CD14-positive monocyte (primary cell): ENCODE data around the gene NOP14. TPM values are rescaled to one million over a fixed set of nuclear protein-coding genes. Genes with fewer than 3 reads are reported as not detected.

Experiments used
- DNase-seq, 3 donors: peaks; one replicate each; pipeline ENCODE4 v3.0.0-alpha.2; 2011 to 2022
- H2AFZ ChIP-seq: 2 replicates; pipeline ENCODE4 v1.6.0; 2012; ENCODE audit warnings: mild to moderate bottlenecking, low read depth, low read length, inconsistent platforms; ENCODE audit not compliant: insufficient read depth, poor library complexity, severe bottlenecking
- H3K27ac ChIP-seq, 2 donors: 1 replicate in 1 of 2; 2 replicates in 1 of 2; pipeline ENCODE4 v1.5.1; 2012 to 2013; ENCODE audit warnings: low read length in 2 of 2, control low read depth in 1 of 2, inconsistent platforms in 1 of 2, low read depth in 1 of 2, mild to moderate bottlenecking in 1 of 2
- H3K27me3 ChIP-seq, 2 donors: one replicate each; pipeline versions ENCODE4 v1.6.0 to v1.6.1; 2011 to 2013; ENCODE audit warnings: low read length in 2 of 2; ENCODE audit not compliant: control insufficient read depth in 2 of 2, insufficient read depth in 2 of 2
- H3K36me3 ChIP-seq, 2 donors: replicated peaks in 1 of 2; 1 replicate in 1 of 2; 2 replicates in 1 of 2; pipeline versions ENCODE4 v1.5.1 to v1.6.1; 2012 to 2013; ENCODE audit warnings: low read length in 2 of 2, control low read depth in 1 of 2, inconsistent platforms in 1 of 2, mild to moderate bottlenecking in 1 of 2; ENCODE audit not compliant: insufficient read depth in 2 of 2, control insufficient read depth in 1 of 2
- H3K4me1 ChIP-seq, 2 donors: 1 replicate in 1 of 2; 2 replicates in 1 of 2; pipeline versions ENCODE4 v1.5.1 to v1.6.1; 2012 to 2013; ENCODE audit warnings: low read length in 2 of 2, control low read depth in 1 of 2, inconsistent platforms in 1 of 2, mild to moderate bottlenecking in 1 of 2, moderate library complexity in 1 of 2; ENCODE audit not compliant: insufficient read depth in 2 of 2, control insufficient read depth in 1 of 2
- H3K4me2 ChIP-seq: replicated peaks from 2 replicates; pipeline ENCODE3; 2012; ENCODE audit warnings: low read length, moderate library complexity, mild to moderate bottlenecking; ENCODE audit not compliant: poor library complexity, severe bottlenecking; ENCODE audit errors: extremely low read depth
- H3K4me3 ChIP-seq, 3 experiments: fragments of 200-600 bp in 1 of 3; sonication (generic) in 1 of 3; replicated peaks in 1 of 3; 1 replicate in 2 of 3; 2 replicates in 1 of 3; pipeline ENCODE4 v1.5.1; 2011 to 2013; ENCODE audit warnings: low read length in 3 of 3, mild to moderate bottlenecking in 3 of 3, control low read depth in 2 of 3, low read depth in 2 of 3, inconsistent platforms in 1 of 3, moderate library complexity in 1 of 3
- H3K79me2 ChIP-seq: 2 replicates; pipeline ENCODE4 v1.6.0; 2012; ENCODE audit warnings: mild to moderate bottlenecking, control low read depth, inconsistent platforms, low read length, moderate library complexity; ENCODE audit not compliant: insufficient read depth
- H3K9ac ChIP-seq: 2 replicates; pipeline ENCODE4 v1.6.0; 2017; ENCODE audit warnings: low read length, mild to moderate bottlenecking; ENCODE audit not compliant: insufficient read depth, poor library complexity, severe bottlenecking
- H3K9me3 ChIP-seq, 2 donors: replicated peaks in 1 of 2; 1 replicate in 1 of 2; 2 replicates in 1 of 2; pipeline versions ENCODE4 v1.5.1 to v1.6.1; 2012 to 2013; ENCODE audit warnings: low read length in 2 of 2, control low read depth in 1 of 2; ENCODE audit not compliant: control insufficient read depth in 1 of 2, insufficient read depth in 1 of 2
- H4K20me1 ChIP-seq: 2 replicates; pipeline ENCODE4 v1.6.0; 2012; ENCODE audit warnings: mild to moderate bottlenecking, low read length, control low read depth, moderate library complexity; ENCODE audit not compliant: insufficient read depth
- H3K27ac Mint-ChIP-seq, 7 donors: one replicate each; pipeline ENCODE4 v1.8.0; 2020; ENCODE audit warnings: mild to moderate bottlenecking in 7 of 7, mixed read lengths in 7 of 7, moderate library complexity in 6 of 7, inconsistent platforms in 2 of 7
- H3K27me3 Mint-ChIP-seq, 3 donors: one replicate each; pipeline ENCODE4 v1.8.0; 2021 to 2022; ENCODE audit warnings: low read depth in 3 of 3, mild to moderate bottlenecking in 3 of 3, mixed read lengths in 3 of 3, moderate library complexity in 3 of 3, inconsistent platforms in 1 of 3
- H3K36me3 Mint-ChIP-seq, 2 donors: one replicate each; pipeline ENCODE4 v1.8.0; 2020; ENCODE audit warnings: mixed read lengths in 2 of 2, inconsistent platforms in 1 of 2, mild to moderate bottlenecking in 1 of 2
- H3K4me1 Mint-ChIP-seq: one replicate; pipeline ENCODE4 v1.8.0; 2020; ENCODE audit warnings: mild to moderate bottlenecking, mixed read lengths
- H3K4me3 Mint-ChIP-seq, 2 donors: one replicate each; pipeline ENCODE4 v1.8.0; 2020; ENCODE audit warnings: mild to moderate bottlenecking in 2 of 2, mixed read lengths in 2 of 2, moderate library complexity in 1 of 2
- H3K9me3 Mint-ChIP-seq, 7 donors: one replicate each; pipeline ENCODE4 v1.8.0; 2020 to 2022; ENCODE audit warnings: mixed read lengths in 7 of 7, mild to moderate bottlenecking in 6 of 7, moderate library complexity in 6 of 7, inconsistent platforms in 2 of 7
- CTCF ChIP-seq: fragments of 200-600 bp; IDR thresholded peaks from one replicate; pipeline ENCODE4 v1.8.0; 2022; ENCODE audit warnings: antibody characterized with exemption, mild to moderate bottlenecking
- WGBS: methylation state at CpG from one replicate; pipeline ENCODE4 v1.1.5; 2013; ENCODE audit warnings: missing lambda C conversion rate; ENCODE audit not compliant: insufficient coverage; 5-methylcytosine and 5-hydroxymethylcytosine counted together
- intact Hi-C, 2 donors: fragments of 100-400 bp; cut with micrococcal nuclease; formaldehyde crosslinking; loops; one replicate each; pipeline versions ENCODE4 v1.15.0 to v1.15.1; 2023
- polyA plus RNA-seq, 3 donors: library from polyadenylated mRNA; depleted of rRNA in 1 of 3; unstranded in 2 of 3; stranded (reverse) in 1 of 3; fragments of 300-500 nt in 2 of 3; fragments of >200 nt in 1 of 3; fragmentation: Illumina TruSeq in 2 of 3; gene quantifications; 1 replicate in 2 of 3; 2 replicates in 1 of 3; pipeline ENCODE4 v1.2.3, GENCODE V29; 2012 to 2021

NOP14 gene
- polyA plus RNA-seq, 3 donors = 3.9 to 6.2 (median 4.3) TPM

GRCh38 chr4:2944586-2945526 is 18.4 kb downstream of the NOP14 start:
- peak overlapping the region in 3 of 7 donors; percentile 31 to 66 (median 32) for H3K27ac Mint-ChIP-seq

GRCh38 chr4:2944091-2944482 is 19.1 kb downstream of the NOP14 start:
- peaks cover 14% of the 10 kb centered on the region for H4K20me1 ChIP-seq
- no peaks in the 10 kb centered on the region for H3K27me3 ChIP-seq
- H3K27ac ChIP-seq = no peak overlapping the region
- H3K9ac ChIP-seq = no peak overlapping the region
- 95% methylated on average over 10 of the region's 11 CpGs for WGBS
- no peak overlapping the region for H3K4me3 ChIP-seq
- no peak overlapping the region for H2AFZ ChIP-seq
- H3K27ac Mint-ChIP-seq = peak overlapping the region in 3 of 7 donors; percentile 22 to 78 (median 66)
- no peak overlapping the region for H3K4me2 ChIP-seq
- H3K36me3 ChIP-seq = peaks cover 91 to 98% of the 10 kb centered on the region in 2 donors
- no peak for DNase-seq
- H3K36me3 Mint-ChIP-seq = peaks cover 81 to 100% of the 10 kb centered on the region in 2 donors
- H3K27me3 Mint-ChIP-seq = peaks cover 0 to 2% (median 0%) of the 10 kb centered on the region in 3 donors
- no peaks in the 10 kb centered on the region for H3K79me2 ChIP-seq
- H3K9me3 Mint-ChIP-seq = peaks cover 0 to 1% (median 0%) of the 10 kb centered on the region in 7 donors
- H3K4me3 Mint-ChIP-seq = no peak overlapping the region
- no peaks in the 10 kb centered on the region for H3K4me1 Mint-ChIP-seq
- no peaks in the 10 kb centered on the region for H3K9me3 ChIP-seq
- intact Hi-C loops = no loop called here
- TF ChIP-seq CTCF = no peak
- H3K4me1 ChIP-seq = no peaks in the 10 kb centered on the region

More at GRCh38 chr4:2944586-2945526, 18.4 kb downstream of the NOP14 start:
- H3K27me3 ChIP-seq = no peaks in the 10 kb centered on the region
- H3K4me2 ChIP-seq = no peak overlapping the region
- Mint-ChIP-seq H3K9me3 (peaks cover 0 to 1% (median 0%) of the 10 kb centered on the region in 7 donors), H3K36me3 (peaks cover 81 to 100% of the 10 kb centered on the region in 2 donors), H3K4me1 (no peaks in the 10 kb centered on the region), H3K27me3 (peaks cover 0 to 2% (median 0%) of the 10 kb centered on the region in 3 donors), H3K4me3 (no peak overlapping the region)
- H2AFZ ChIP-seq = no peak overlapping the region
- no peaks in the 10 kb centered on the region for H3K4me1 ChIP-seq
- TF ChIP-seq CTCF = no peak
- peaks cover 9% of the 10 kb centered on the region for H4K20me1 ChIP-seq
- H3K9me3 ChIP-seq = no peaks in the 10 kb centered on the region
- H3K27ac ChIP-seq = no peak overlapping the region
- H3K36me3 ChIP-seq = peaks cover 91 to 98% of the 10 kb centered on the region in 2 donors
- intact Hi-C loops = no loop called here
- no peak overlapping the region for H3K4me3 ChIP-seq
- DNase-seq = no peak
- H3K79me2 ChIP-seq = no peaks in the 10 kb centered on the region
- no peak overlapping the region for H3K9ac ChIP-seq
- WGBS = 98% methylated on average over 22 of the region's 30 CpGs
